Activated CD8-positive, alpha-beta T cell treated with anti-CD3 and anti-CD28 coated beads, Interleukin-2, amount 10 ng/mL, durations not matched to agents 7 days and 5 days (primary cell): ENCODE measurements around the gene GRIK2. TPM values are rescaled to one million over a fixed set of nuclear protein-coding genes. Genes with fewer than 3 reads are reported as not detected.

Source experiments
- ATAC-seq: fragments of 150-1000 bp; cut with Tn5 transposase; one replicate; pipeline ENCODE4 v1.10.0; 2021; ENCODE audit warnings: moderate library complexity
- CTCF ChIA-PET: fragments of 350-600 bp; sonication (Branson Sonifier 250); formaldehyde crosslinking; loops from one replicate; lab custom pipeline; 2021; ENCODE audit warnings: antibody characterized with exemption; lab: Charles Lee
- POLR2A ChIA-PET: fragments of 350-600 bp; sonication (Branson Sonifier 250); formaldehyde crosslinking; loops from one replicate; lab custom pipeline; 2021; ENCODE audit warnings: antibody characterized with exemption; lab: Charles Lee
- DNase-seq: peaks from one replicate; pipeline ENCODE4 v3.0.0-alpha.2; 2020
- H3K27ac Mint-ChIP-seq: one replicate; pipeline ENCODE4 v1.8.0; 2021; ENCODE audit warnings: mild to moderate bottlenecking, mixed read lengths
- H3K27me3 Mint-ChIP-seq: one replicate; pipeline ENCODE4 v1.8.0; 2021; ENCODE audit warnings: low read depth, mixed read lengths
- H3K36me3 Mint-ChIP-seq: one replicate; pipeline ENCODE4 v1.8.0; 2021; ENCODE audit warnings: low read depth, mixed read lengths
- H3K4me1 Mint-ChIP-seq: one replicate; pipeline ENCODE4 v1.8.0; 2021; ENCODE audit warnings: low read depth, mixed read lengths
- H3K4me3 Mint-ChIP-seq: one replicate; pipeline ENCODE4 v1.8.0; 2021; ENCODE audit warnings: mild to moderate bottlenecking, mixed read lengths
- H3K9me3 Mint-ChIP-seq: one replicate; pipeline ENCODE4 v1.8.0; 2022; ENCODE audit warnings: mixed read lengths; ENCODE audit not compliant: insufficient read depth
- total RNA-seq, 2 experiments: library from RNA; stranded (reverse); gene quantifications; one replicate each; pipeline ENCODE4 v1.2.3, GENCODE V29; 2021

Gene GRIK2
- total RNA-seq, 2 experiments from 2014 or later = not detected

DNA sequence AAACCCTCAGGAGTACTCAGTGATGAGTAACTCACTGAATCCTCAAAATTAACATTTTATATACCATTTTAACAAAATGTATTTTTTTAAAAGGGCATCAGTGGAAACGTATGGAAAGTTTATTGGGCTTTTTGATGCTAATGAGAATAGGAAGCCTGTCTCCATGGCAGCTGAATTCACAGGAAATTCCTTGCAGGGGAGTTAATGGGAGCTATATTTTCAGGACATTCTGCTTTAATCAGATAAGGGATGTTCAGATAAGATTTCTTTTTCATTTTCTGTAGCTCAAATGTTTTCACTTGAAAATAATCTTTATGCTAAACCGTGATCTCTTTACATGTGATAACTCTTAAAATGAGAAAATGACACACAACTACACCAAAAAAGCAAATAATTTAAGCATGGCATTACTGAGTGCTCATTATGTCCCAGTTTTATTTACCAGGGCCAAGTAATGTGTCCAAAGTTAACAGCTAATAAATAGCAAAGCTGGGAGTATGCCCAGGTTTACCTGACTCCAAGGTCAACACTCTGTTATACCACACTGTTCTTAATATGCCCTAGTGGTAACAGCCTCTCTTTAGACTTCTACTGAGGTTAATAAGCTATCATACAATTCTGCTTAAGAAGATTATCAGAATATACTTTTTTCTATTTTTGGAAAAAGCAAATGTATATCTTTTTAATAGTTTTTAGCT is 348.1 kb downstream of the GRIK2 start:
- Mint-ChIP-seq H3K9me3 (peaks cover 7% of the 10 kb centered on the region), H3K36me3 (no peaks in the 10 kb centered on the region), H3K4me3 (no peak overlapping the region), H3K4me1 (no peaks in the 10 kb centered on the region), H3K27ac (no peak overlapping the region), H3K27me3 (no peaks in the 10 kb centered on the region)
- no peak for DNase-seq
- CTCF ChIA-PET = no interaction called here
- no peak for ATAC-seq
- POLR2A ChIA-PET = no interaction called here

- Mint-ChIP-seq H3K9me3 (no peaks in the 10 kb centered on the region), H3K4me3 (no peak overlapping the region), H3K27me3 (no peaks in the 10 kb centered on the region), H3K27ac (no peak overlapping the region), H3K4me1 (no peaks in the 10 kb centered on the region), H3K36me3 (no peaks in the 10 kb centered on the region)
- ChIA-PET POLR2A (no interaction called here), CTCF (no interaction called here)
- DNase-seq = no peak
- ATAC-seq = no peak
These were observed 353.7 kb downstream of the GRIK2 start for GRCh38 chr6:101747160-101747559.

GRCh38 chr6:101747716-101748115 is 354.2 kb downstream of the GRIK2 start:
- no peaks in the 10 kb centered on the region for H3K4me1 Mint-ChIP-seq
- CTCF ChIA-PET = no interaction called here
- no peaks in the 10 kb centered on the region for H3K36me3 Mint-ChIP-seq
- H3K4me3 Mint-ChIP-seq = no peak overlapping the region
- no peak for ATAC-seq
- POLR2A ChIA-PET = no interaction called here
- no peak overlapping the region for H3K27ac Mint-ChIP-seq
- no peaks in the 10 kb centered on the region for H3K27me3 Mint-ChIP-seq
- H3K9me3 Mint-ChIP-seq = no peaks in the 10 kb centered on the region
- DNase-seq = no peak

DNA sequence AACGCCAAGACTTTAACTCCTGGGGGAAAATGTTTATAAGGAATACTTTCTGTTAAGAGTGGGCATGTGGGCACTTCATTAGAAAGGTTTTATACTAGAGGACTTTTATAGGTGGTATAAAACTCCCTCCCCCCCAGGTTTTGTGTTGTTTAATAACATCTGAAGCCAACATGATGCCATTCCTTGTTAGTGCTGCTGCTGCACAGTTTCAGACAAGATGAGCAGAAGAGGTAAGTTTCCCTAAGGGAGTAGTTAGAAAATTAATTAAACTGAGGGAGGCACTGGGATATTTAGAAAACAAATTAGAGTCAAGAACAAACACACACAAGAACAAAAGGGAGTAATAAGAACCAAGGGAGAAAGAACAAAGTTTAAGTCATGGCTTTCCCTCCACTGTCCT is 362.4 kb downstream of the GRIK2 start:
- POLR2A ChIA-PET = no interaction called here
- DNase-seq = no peak
- Mint-ChIP-seq H3K4me3 (no peak overlapping the region), H3K9me3 (no peaks in the 10 kb centered on the region), H3K36me3 (no peaks in the 10 kb centered on the region), H3K27ac (no peak overlapping the region), H3K27me3 (no peaks in the 10 kb centered on the region), H3K4me1 (no peaks in the 10 kb centered on the region)
- no peak for ATAC-seq
- CTCF ChIA-PET = no interaction called here

GRCh38 chr6:101758368-101758767 is 364.9 kb downstream of the GRIK2 start:
- no peaks in the 10 kb centered on the region for H3K4me1 Mint-ChIP-seq
- H3K27me3 Mint-ChIP-seq = no peaks in the 10 kb centered on the region
- no peak for DNase-seq
- H3K9me3 Mint-ChIP-seq = no peaks in the 10 kb centered on the region
- no peak overlapping the region for H3K27ac Mint-ChIP-seq
- H3K4me3 Mint-ChIP-seq = no peak overlapping the region
- ChIA-PET CTCF (no interaction called here), POLR2A (no interaction called here)
- no peaks in the 10 kb centered on the region for H3K36me3 Mint-ChIP-seq
- no peak for ATAC-seq

- no peak for DNase-seq
- Mint-ChIP-seq H3K27ac (no peak overlapping the region), H3K36me3 (no peaks in the 10 kb centered on the region), H3K9me3 (no peaks in the 10 kb centered on the region), H3K4me3 (no peak overlapping the region), H3K27me3 (no peaks in the 10 kb centered on the region), H3K4me1 (no peaks in the 10 kb centered on the region)
- CTCF ChIA-PET = no interaction called here
- POLR2A ChIA-PET = no interaction called here
- no peak for ATAC-seq
These were observed 367.5 kb downstream of the GRIK2 start for GRCh38 chr6:101760843-101761621.

- ATAC-seq (no peak), DNase-seq (no peak)
- no peaks in the 10 kb centered on the region for H3K4me1 Mint-ChIP-seq
- H3K4me3 Mint-ChIP-seq = no peak overlapping the region
- no peaks in the 10 kb centered on the region for H3K27me3 Mint-ChIP-seq
- H3K27ac Mint-ChIP-seq = no peak overlapping the region
- H3K9me3 Mint-ChIP-seq = no peaks in the 10 kb centered on the region
- POLR2A ChIA-PET = no interaction called here
- no peaks in the 10 kb centered on the region for H3K36me3 Mint-ChIP-seq
- CTCF ChIA-PET = no interaction called here
These were observed 369.3 kb downstream of the GRIK2 start for GRCh38 chr6:101762851-101763250.

GRCh38 chr6:101765281-101765680 is 371.8 kb downstream of the GRIK2 start:
- POLR2A ChIA-PET = no interaction called here
- no peaks in the 10 kb centered on the region for H3K27me3 Mint-ChIP-seq
- no peak overlapping the region for H3K4me3 Mint-ChIP-seq
- no peaks in the 10 kb centered on the region for H3K9me3 Mint-ChIP-seq
- no peak for ATAC-seq
- H3K4me1 Mint-ChIP-seq = no peaks in the 10 kb centered on the region
- no peak for DNase-seq
- no peak overlapping the region for H3K27ac Mint-ChIP-seq
- CTCF ChIA-PET = no interaction called here
- H3K36me3 Mint-ChIP-seq = no peaks in the 10 kb centered on the region

DNA sequence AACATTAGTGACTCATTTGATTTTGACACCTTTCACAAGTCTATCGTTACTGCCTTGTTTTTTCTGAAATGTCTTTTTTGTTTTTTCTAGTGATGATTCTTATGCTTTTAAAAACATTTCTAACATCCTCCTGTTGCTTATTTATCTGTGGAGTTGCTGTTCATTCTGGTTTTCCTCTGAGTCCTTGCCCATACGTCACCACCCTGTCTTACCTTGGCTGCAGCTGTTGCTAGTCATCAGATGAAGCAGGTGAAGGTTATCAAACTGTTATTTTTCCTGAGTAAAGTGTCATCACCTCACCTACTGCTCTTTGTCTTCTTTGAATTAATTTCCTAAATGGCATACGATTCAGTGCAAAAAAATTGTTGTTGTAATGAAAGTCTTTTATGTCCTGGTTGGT is 376.6 kb downstream of the GRIK2 start:
- ChIA-PET CTCF (no interaction called here), POLR2A (no interaction called here)
- Mint-ChIP-seq H3K9me3 (peaks cover 5% of the 10 kb centered on the region), H3K4me3 (no peak overlapping the region), H3K27ac (no peak overlapping the region), H3K36me3 (no peaks in the 10 kb centered on the region), H3K4me1 (no peaks in the 10 kb centered on the region), H3K27me3 (no peaks in the 10 kb centered on the region)
- DNase-seq (no peak), ATAC-seq (no peak)

DNA sequence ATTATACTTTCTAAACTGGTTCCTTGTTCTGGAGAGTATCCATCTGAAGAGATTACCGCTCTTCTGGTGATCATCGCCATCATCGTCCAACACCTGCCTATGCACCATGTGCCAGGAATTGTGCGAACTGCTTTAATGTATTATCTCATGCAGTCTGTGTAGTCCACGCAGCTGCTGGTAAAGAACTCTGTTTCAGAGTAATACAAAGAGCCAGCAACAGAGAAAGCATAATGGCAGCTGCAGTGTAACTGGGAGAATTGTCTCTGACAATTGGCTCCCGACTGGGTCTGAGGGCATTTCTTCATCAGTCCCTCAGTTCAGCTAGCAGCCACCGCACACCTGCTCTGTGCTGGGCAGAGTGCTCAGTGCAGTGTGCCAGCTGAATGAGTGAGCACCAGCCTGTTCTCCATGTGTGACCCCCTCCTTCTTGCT is 383.4 kb downstream of the GRIK2 start:
- Mint-ChIP-seq H3K4me1 (no peaks in the 10 kb centered on the region), H3K9me3 (peaks cover 5% of the 10 kb centered on the region), H3K4me3 (no peak overlapping the region), H3K36me3 (no peaks in the 10 kb centered on the region), H3K27ac (no peak overlapping the region), H3K27me3 (no peaks in the 10 kb centered on the region)
- ATAC-seq = no peak
- no peak for DNase-seq
- CTCF ChIA-PET = no interaction called here
- POLR2A ChIA-PET = no interaction called here

DNA sequence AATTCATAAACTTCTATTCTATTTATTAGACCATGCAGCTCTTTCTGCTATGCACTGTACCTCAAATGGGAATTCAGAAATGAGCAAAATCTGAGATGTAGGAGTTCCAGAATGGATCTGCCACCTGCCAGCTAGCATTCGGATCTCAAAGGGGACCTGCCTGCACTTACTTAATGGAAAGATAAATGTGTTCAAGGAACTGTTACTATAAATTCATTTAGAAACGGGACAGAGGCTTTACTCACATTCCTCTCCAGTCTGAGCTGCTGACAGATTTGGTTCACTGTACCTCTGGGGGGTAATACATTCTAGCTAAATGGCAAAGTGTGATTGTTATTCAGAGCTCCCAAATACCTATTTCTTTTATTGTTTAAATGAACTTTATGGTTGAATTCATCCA is 384.1 kb downstream of the GRIK2 start:
- CTCF ChIA-PET = no interaction called here
- Mint-ChIP-seq H3K4me3 (no peak overlapping the region), H3K27ac (no peak overlapping the region), H3K9me3 (peaks cover 3% of the 10 kb centered on the region), H3K4me1 (no peaks in the 10 kb centered on the region), H3K27me3 (no peaks in the 10 kb centered on the region), H3K36me3 (no peaks in the 10 kb centered on the region)
- ATAC-seq = no peak
- no peak for DNase-seq
- POLR2A ChIA-PET = no interaction called here

GRCh38 chr6:101779051-101779844 is 385.7 kb downstream of the GRIK2 start:
- H3K4me1 Mint-ChIP-seq = no peaks in the 10 kb centered on the region

More at GRCh38 chr6:101779051-101779844, 385.7 kb downstream of the GRIK2 start:
- Mint-ChIP-seq H3K4me3 (no peak overlapping the region), H3K27ac (no peak overlapping the region), H3K27me3 (no peaks in the 10 kb centered on the region), H3K9me3 (no peaks in the 10 kb centered on the region), H3K36me3 (no peaks in the 10 kb centered on the region)
- ChIA-PET CTCF (no interaction called here), POLR2A (no interaction called here)
- ATAC-seq (no peak), DNase-seq (no peak)
